HG03025 (cell line): Measurements from ENCODE around the gene NR6A1.

ENCODE experiments used
- ATAC-seq: cut with Tn5 transposase; IDR thresholded peaks from one replicate; pipeline ENCODE4 v1.9.1; 2021; ENCODE audit warnings: mild to moderate bottlenecking, moderate library complexity; ENCODE audit not compliant: unreplicated experiment, low FRiP score

Gene NR6A1

GRCh38 chr9:124797343-124798103, 26.4 kb upstream of the NR6A1 start:
- ATAC-seq, result no peak

GRCh38 chr9:124795881-124796431, 24.8 kb upstream of the NR6A1 start:
- ATAC-seq, result no peak

- no peak for ATAC-seq
Measured at GRCh38 chr9:124794902-124795491, 23.9 kb upstream of the NR6A1 start.

GRCh38 chr9:124793015-124793541, 22.0 kb upstream of the NR6A1 start:
- ATAC-seq, result no peak

GRCh38 chr9:124792257-124793014, 21.3 kb upstream of the NR6A1 start:
- ATAC-seq, result no peak

- no peak for ATAC-seq
Measured at GRCh38 chr9:124790801-124791505, 19.8 kb upstream of the NR6A1 start.

- ATAC-seq, result no peak
Measured at GRCh38 chr9:124790301-124790700, 19.2 kb upstream of the NR6A1 start.

- ATAC-seq, result no peak
Measured at GRCh38 chr9:124789531-124789930, 18.4 kb upstream of the NR6A1 start.

- ATAC-seq, result no peak
Measured at GRCh38 chr9:124788542-124789217, 17.6 kb upstream of the NR6A1 start.

- no peak for ATAC-seq
Measured at GRCh38 chr9:124786881-124787573, 15.9 kb upstream of the NR6A1 start.

- ATAC-seq, result no peak
Measured at GRCh38 chr9:124784509-124784908, 13.4 kb upstream of the NR6A1 start.

- no peak for ATAC-seq
Measured at GRCh38 chr9:124783830-124784229, 12.7 kb upstream of the NR6A1 start.

- ATAC-seq, result no peak
Measured at GRCh38 chr9:124782661-124783574, 11.8 kb upstream of the NR6A1 start.

- ATAC-seq, result no peak
Measured at GRCh38 chr9:124781967-124782660, 11.0 kb upstream of the NR6A1 start.

- ATAC-seq, result no peak
Measured at GRCh38 chr9:124780757-124781151, 9.6 kb upstream of the NR6A1 start.

- ATAC-seq, result no peak
Measured at GRCh38 chr9:124780060-124780756, 9.1 kb upstream of the NR6A1 start.
